HepG2 (cell line): Measurements from ENCODE around the gene F7. TPM values are rescaled to one million over a fixed set of nuclear protein-coding genes. Genes with fewer than 3 reads are reported as not detected.

ENCODE experiments used
- CBX5 ChIP-seq: sonication (generic); formaldehyde crosslinking; IDR thresholded peaks from 2 replicates; pipeline ENCODE4 v1.4.0; 2020; ENCODE audit warnings: missing genetic modification reagents, borderline replicate concordance
- FIP1L1 ChIP-seq: fragments of 200-400 bp; formaldehyde crosslinking; IDR thresholded peaks from 2 replicates; pipeline ENCODE4 v1.6.1; 2018; ENCODE audit warnings: low read depth, mild to moderate bottlenecking, low read length, moderate library complexity, borderline replicate concordance; ENCODE audit not compliant: insufficient read depth
- HNRNPK ChIP-seq: fragments of 200-400 bp; formaldehyde crosslinking; IDR thresholded peaks from 2 replicates; pipeline ENCODE4 v1.6.1; 2018; ENCODE audit warnings: low read length, low read depth, moderate library complexity, mild to moderate bottlenecking; ENCODE audit not compliant: poor library complexity, severe bottlenecking
- ZMYM3 ChIP-seq: sonication (generic); formaldehyde crosslinking; IDR thresholded peaks from 2 replicates; pipeline ENCODE4 v1.5.1; 2020; ENCODE audit warnings: mild to moderate bottlenecking, missing genetic modification reagents
- ZNF615 ChIP-seq: sonication (generic); formaldehyde crosslinking; IDR thresholded peaks from 2 replicates; pipeline ENCODE4 v1.5.0; 2020; ENCODE audit warnings: mild to moderate bottlenecking, missing genetic modification reagents, borderline replicate concordance
- ZNF737 ChIP-seq: sonication (generic); formaldehyde crosslinking; IDR thresholded peaks from 2 replicates; pipeline ENCODE4 v1.5.0; 2020; ENCODE audit warnings: missing genetic modification reagents, mild to moderate bottlenecking, borderline replicate concordance
- polyA plus RNA-seq, 8 experiments: library from polyadenylated mRNA; depleted of rRNA in 3 of 8; stranded (reverse) in 7 of 8; unstranded in 1 of 8; fragments of >200 nt; fragmentation: Illumina TruSeq in 4 of 8; extraction: Trizol in 4 of 8; gene quantifications; 2 replicates each; pipeline versions ENCODE4 v1.2.1 to v1.2.3, GENCODE V29; 2011 to 2016; ENCODE audit warnings: low read depth in 4 of 8, missing spikeins in 1 of 8, mixed read lengths in 1 of 8; ENCODE audit not compliant: insufficient read depth in 1 of 8
- total RNA-seq, 5 experiments: library from RNA; depleted of rRNA; stranded (reverse); fragments of >200 nt; fragmentation: Illumina TruSeq; extraction: Trizol; gene quantifications; 2 replicates each; pipeline ENCODE4 v1.2.3, GENCODE V29; 2016; ENCODE audit warnings: low read depth in 1 of 5
- TF ChIP-seq, protein P1 (sequence below): sonication (generic); formaldehyde crosslinking; IDR thresholded peaks from 2 replicates; pipeline ENCODE4 v1.5.1; 2020; ENCODE audit warnings: mild to moderate bottlenecking, missing genetic modification reagents, moderate library complexity
- TF ChIP-seq, protein P2 (sequence below): sonication (generic); formaldehyde crosslinking; IDR thresholded peaks from 2 replicates; pipeline ENCODE4 v1.4.0; 2020; ENCODE audit warnings: mild to moderate bottlenecking, low read depth, missing genetic modification reagents
- TF ChIP-seq, protein P3 (sequence below): sonication (generic); formaldehyde crosslinking; IDR thresholded peaks from 2 replicates; pipeline ENCODE4 v1.4.0; 2020; ENCODE audit warnings: missing genetic modification reagents, borderline replicate concordance
- TF ChIP-seq, protein P4 (sequence below): sonication (generic); formaldehyde crosslinking; conservative IDR thresholded peaks from 2 replicates; pipeline ENCODE4 v1.4.0; 2020; ENCODE audit warnings: missing genetic modification reagents
- TF ChIP-seq, protein P5 (sequence below): sonication (generic); formaldehyde crosslinking; IDR thresholded peaks from 2 replicates; pipeline ENCODE4 v1.5.1; 2020; ENCODE audit warnings: mild to moderate bottlenecking, missing genetic modification reagents, borderline replicate concordance
- TF ChIP-seq, protein P6 (sequence below): sonication (generic); formaldehyde crosslinking; IDR thresholded peaks from 2 replicates; pipeline ENCODE4 v1.5.0; 2020; ENCODE audit warnings: mild to moderate bottlenecking, missing genetic modification reagents, borderline replicate concordance

F7 gene
- total and polyA plus RNA-seq, 2 of the 13 experiments (the other 11 are each of a cell fraction or from before 2014, with no cell fraction given) = 12.6 to 26.5 TPM

DNA sequence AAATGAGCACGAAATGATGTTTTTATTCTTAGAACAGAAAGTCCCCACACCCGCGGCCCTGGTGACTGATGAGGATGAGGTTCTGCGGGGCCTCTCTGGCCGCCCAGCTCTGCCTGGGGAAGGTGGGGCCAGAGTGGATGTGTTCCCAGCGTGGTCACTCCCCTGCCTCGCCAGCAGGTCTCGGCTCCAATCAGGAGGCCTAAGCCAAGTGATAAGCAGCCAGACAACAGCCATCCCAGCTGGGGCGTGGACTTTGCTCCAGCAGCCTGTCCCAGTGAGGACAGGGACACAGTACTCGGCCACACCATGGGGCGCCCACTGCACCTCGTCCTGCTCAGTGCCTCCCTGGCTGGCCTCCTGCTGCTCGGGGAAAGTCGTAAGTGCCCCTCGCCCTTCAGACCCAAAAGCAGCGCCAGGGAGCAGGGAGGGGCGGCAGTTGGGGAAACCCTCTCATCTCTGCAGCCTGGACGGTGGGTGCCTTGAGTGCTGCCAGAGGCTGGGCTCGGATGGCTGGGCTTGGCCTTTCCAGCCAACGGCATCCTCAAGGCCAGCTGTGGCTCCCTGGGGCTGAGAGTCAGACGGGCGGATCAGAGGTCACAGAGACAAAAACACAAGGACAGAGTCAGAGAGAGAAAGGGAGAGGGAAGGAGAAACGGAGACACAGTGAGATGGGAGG lies 17.1 kb downstream of the F7 start, which contains the start of gene F10 (continued):
- TF ChIP-seq, protein P1, sequence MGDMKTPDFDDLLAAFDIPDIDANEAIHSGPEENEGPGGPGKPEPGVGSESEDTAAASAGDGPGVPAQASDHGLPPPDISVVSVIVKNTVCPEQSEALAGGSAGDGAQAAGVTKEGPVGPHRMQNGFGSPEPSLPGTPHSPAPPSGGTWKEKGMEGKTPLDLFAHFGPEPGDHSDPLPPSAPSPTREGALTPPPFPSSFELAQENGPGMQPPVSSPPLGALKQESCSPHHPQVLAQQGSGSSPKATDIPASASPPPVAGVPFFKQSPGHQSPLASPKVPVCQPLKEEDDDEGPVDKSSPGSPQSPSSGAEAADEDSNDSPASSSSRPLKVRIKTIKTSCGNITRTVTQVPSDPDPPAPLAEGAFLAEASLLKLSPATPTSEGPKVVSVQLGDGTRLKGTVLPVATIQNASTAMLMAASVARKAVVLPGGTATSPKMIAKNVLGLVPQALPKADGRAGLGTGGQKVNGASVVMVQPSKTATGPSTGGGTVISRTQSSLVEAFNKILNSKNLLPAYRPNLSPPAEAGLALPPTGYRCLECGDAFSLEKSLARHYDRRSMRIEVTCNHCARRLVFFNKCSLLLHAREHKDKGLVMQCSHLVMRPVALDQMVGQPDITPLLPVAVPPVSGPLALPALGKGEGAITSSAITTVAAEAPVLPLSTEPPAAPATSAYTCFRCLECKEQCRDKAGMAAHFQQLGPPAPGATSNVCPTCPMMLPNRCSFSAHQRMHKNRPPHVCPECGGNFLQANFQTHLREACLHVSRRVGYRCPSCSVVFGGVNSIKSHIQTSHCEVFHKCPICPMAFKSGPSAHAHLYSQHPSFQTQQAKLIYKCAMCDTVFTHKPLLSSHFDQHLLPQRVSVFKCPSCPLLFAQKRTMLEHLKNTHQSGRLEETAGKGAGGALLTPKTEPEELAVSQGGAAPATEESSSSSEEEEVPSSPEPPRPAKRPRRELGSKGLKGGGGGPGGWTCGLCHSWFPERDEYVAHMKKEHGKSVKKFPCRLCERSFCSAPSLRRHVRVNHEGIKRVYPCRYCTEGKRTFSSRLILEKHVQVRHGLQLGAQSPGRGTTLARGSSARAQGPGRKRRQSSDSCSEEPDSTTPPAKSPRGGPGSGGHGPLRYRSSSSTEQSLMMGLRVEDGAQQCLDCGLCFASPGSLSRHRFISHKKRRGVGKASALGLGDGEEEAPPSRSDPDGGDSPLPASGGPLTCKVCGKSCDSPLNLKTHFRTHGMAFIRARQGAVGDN (CRISPR knock-in tag) = peak; percentile 96
- TF ChIP-seq, protein P2, sequence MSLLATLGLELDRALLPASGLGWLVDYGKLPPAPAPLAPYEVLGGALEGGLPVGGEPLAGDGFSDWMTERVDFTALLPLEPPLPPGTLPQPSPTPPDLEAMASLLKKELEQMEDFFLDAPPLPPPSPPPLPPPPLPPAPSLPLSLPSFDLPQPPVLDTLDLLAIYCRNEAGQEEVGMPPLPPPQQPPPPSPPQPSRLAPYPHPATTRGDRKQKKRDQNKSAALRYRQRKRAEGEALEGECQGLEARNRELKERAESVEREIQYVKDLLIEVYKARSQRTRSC (CRISPR knock-in tag) = 0 out of 2 replicates have a peak, but pooled peaks have one; percentile 83
- TF ChIP-seq, protein P3, sequence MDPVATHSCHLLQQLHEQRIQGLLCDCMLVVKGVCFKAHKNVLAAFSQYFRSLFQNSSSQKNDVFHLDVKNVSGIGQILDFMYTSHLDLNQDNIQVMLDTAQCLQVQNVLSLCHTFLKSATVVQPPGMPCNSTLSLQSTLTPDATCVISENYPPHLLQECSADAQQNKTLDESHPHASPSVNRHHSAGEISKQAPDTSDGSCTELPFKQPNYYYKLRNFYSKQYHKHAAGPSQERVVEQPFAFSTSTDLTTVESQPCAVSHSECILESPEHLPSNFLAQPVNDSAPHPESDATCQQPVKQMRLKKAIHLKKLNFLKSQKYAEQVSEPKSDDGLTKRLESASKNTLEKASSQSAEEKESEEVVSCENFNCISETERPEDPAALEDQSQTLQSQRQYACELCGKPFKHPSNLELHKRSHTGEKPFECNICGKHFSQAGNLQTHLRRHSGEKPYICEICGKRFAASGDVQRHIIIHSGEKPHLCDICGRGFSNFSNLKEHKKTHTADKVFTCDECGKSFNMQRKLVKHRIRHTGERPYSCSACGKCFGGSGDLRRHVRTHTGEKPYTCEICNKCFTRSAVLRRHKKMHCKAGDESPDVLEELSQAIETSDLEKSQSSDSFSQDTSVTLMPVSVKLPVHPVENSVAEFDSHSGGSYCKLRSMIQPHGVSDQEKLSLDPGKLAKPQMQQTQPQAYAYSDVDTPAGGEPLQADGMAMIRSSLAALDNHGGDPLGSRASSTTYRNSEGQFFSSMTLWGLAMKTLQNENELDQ (CRISPR knock-in tag) = no peak
- TF ChIP-seq, protein P4, sequence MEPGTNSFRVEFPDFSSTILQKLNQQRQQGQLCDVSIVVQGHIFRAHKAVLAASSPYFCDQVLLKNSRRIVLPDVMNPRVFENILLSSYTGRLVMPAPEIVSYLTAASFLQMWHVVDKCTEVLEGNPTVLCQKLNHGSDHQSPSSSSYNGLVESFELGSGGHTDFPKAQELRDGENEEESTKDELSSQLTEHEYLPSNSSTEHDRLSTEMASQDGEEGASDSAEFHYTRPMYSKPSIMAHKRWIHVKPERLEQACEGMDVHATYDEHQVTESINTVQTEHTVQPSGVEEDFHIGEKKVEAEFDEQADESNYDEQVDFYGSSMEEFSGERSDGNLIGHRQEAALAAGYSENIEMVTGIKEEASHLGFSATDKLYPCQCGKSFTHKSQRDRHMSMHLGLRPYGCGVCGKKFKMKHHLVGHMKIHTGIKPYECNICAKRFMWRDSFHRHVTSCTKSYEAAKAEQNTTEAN = peak; percentile 72; the same call in 1 of the 2 replicates
- no peak; the same call in 1 of the 2 replicates for TF ChIP-seq CBX5
- TF ChIP-seq FIP1L1 = no peak
- TF ChIP-seq ZNF737 = no peak
- TF ChIP-seq, protein P5, sequence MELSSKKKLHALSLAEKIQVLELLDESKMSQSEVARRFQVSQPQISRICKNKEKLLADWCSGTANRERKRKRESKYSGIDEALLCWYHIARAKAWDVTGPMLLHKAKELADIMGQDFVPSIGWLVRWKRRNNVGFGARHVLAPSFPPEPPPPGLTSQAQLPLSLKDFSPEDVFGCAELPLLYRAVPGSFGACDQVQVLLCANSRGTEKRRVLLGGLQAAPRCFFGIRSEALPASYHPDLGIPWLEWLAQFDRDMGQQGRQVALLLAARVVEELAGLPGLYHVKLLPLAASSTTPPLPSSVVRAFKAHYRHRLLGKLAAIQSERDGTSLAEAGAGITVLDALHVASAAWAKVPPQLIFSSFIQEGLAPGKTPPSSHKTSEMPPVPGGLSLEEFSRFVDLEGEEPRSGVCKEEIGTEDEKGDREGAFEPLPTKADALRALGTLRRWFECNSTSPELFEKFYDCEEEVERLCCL (CRISPR knock-in tag) = 0 out of 2 replicates have a peak, but pooled peaks have one; percentile 85
- peak; percentile 78 for TF ChIP-seq ZMYM3 (CRISPR knock-in tag)
- TF ChIP-seq ZNF615 (CRISPR knock-in tag) = no peak
- TF ChIP-seq, protein P6, sequence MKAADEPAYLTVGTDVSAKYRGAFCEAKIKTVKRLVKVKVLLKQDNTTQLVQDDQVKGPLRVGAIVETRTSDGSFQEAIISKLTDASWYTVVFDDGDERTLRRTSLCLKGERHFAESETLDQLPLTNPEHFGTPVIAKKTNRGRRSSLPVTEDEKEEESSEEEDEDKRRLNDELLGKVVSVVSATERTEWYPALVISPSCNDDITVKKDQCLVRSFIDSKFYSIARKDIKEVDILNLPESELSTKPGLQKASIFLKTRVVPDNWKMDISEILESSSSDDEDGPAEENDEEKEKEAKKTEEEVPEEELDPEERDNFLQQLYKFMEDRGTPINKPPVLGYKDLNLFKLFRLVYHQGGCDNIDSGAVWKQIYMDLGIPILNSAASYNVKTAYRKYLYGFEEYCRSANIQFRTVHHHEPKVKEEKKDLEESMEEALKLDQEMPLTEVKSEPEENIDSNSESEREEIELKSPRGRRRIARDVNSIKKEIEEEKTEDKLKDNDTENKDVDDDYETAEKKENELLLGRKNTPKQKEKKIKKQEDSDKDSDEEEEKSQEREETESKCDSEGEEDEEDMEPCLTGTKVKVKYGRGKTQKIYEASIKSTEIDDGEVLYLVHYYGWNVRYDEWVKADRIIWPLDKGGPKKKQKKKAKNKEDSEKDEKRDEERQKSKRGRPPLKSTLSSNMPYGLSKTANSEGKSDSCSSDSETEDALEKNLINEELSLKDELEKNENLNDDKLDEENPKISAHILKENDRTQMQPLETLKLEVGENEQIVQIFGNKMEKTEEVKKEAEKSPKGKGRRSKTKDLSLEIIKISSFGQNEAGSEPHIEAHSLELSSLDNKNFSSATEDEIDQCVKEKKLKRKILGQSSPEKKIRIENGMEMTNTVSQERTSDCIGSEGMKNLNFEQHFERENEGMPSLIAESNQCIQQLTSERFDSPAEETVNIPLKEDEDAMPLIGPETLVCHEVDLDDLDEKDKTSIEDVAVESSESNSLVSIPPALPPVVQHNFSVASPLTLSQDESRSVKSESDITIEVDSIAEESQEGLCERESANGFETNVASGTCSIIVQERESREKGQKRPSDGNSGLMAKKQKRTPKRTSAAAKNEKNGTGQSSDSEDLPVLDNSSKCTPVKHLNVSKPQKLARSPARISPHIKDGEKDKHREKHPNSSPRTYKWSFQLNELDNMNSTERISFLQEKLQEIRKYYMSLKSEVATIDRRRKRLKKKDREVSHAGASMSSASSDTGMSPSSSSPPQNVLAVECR = peak; percentile 94
- TF ChIP-seq HNRNPK = no peak
